GM19351 (cell line): Measurements from ENCODE around the gene ITPR1.

Experiments used
- ATAC-seq: cut with Tn5 transposase; IDR thresholded peaks from one replicate; pipeline ENCODE4 v1.9.1; 2021; ENCODE audit warnings: mild to moderate bottlenecking, moderate library complexity; ENCODE audit not compliant: unreplicated experiment

Gene ITPR1

DNA sequence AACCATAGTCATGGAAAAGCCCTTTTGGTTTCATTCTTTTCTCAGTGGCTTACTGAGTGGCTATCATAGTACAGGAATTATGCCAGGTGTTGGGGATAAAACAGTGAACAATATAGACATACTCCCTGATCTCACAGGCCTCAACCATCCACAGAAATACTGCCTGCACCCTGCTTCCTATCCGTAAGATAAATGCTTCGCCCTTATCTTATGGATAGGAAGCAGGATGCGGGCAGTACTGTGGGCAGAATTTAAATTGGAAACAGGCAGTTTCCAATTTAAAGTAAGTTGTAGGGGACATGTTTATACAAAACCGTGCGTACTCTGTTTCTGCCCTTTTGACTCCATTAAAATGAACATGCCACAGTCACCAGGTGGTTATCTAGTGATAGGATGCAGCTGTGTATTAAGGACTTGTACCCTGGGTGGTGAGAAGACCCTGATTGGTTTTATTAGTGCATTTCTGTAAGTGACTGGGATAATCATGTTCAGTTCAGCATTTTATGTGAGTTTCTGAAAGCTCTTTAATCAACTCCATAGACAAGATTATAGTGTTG, 344.3 kb downstream of the ITPR1 start:
- ATAC-seq: no peak

DNA sequence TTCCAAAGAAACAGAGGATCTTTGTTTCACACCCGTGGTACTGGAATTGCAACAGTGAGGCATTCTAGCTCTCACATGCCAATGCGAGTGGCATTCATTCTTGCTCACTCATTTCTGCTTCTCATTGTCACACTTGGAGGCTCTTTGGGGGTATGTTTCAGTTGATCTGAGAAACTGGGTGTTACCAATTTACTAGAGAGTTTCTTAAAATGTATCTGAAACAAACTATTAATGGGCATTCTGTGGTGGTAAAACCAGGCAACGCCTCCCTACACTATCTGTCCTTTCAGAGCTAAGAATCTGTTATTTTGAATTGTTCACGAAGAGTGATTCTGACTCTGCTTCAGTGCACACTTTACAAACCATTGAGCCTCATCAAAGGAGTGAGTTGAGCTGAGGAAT, 345.5 kb downstream of the ITPR1 start:
- peak; percentile 50 for ATAC-seq

DNA sequence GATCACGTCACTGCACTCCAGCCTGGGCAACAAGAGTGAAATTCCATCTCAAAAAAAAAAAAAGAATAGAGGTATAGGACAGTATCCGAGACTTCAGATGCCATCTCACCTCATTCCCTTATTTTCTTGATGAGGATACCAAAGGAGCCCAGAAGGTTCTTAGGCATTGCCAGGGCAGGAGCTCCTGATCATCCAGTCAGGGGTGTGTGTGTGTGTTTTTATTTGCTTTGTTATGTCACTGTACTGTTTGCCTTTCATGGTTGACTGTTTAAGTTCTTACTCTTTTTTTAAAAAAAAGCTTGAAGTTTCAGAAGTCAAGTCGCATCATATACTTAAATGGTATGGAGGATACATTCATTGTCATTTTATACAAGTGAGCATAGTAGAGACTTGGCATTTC, 346.1 kb downstream of the ITPR1 start:
- ATAC-seq: no peak

DNA sequence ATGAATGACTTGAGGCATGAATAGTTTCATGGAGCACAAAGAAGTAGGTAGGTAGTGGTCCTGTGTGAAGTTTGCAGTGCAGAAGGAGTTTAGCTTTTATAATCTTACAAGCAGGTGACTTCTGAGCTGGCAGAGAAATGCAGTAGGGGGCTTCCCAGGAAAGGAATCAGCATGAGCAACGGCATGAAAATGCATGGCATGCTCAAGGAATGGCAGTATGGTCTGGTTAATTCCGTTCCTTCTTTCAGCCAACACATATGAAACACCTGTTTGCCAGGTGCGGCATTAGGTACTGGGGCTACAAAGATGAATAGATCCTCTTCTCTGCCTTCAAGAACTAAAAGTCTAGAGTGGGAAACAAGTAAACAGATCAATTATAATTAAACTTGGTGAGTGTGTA, 348.1 kb downstream of the ITPR1 start:
- no peak for ATAC-seq

DNA sequence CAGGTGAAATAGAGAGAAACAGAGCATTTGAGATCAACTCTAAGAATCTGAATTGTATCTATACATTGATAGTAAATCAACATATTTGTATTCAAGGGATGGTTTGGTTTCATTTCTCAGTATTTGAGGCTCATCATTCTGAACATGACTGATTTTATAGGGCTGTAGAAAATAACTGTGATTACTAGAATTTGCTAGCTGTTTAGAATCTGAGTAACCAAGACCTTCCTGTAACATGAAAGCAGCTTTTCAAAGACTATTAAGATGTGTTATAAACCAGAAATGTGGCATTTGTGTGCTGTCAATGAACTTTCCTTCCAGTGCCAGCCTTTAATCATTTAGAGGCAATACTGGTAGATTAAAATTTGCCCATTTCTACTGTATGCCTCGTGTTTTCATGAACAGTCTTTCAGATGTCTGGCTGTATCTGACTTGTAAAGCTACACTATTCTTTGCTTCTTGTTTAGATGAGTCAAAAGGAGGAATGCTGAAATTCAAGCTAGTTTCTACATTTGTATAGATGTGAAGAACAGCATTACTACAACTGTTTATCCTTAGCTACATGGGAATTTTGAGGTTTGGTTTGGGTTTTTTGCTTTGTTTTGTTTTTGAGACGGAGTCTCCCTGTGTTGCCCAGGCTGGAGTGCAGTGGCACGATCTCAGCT, 348.8 kb downstream of the ITPR1 start:
- ATAC-seq: no peak

DNA sequence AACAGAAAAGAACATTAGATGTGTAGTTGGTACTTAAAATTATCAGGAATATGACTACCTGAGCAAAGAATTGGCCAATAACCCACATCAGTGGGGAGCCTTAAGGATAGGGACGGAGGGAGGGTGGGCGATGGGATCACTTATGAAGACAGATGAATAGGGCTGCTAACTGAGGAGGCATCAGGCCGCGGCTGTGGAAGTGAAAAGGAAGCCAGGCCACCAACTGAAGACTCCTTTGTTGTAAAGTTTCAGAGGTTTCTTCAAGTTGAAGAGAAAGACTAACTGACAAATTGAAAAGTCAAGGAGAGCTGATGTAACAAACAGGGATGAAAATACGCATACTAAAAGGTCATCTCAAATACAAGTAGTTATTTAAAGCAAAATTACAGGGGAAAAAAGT, 350.5 kb downstream of the ITPR1 start:
- no peak for ATAC-seq

DNA sequence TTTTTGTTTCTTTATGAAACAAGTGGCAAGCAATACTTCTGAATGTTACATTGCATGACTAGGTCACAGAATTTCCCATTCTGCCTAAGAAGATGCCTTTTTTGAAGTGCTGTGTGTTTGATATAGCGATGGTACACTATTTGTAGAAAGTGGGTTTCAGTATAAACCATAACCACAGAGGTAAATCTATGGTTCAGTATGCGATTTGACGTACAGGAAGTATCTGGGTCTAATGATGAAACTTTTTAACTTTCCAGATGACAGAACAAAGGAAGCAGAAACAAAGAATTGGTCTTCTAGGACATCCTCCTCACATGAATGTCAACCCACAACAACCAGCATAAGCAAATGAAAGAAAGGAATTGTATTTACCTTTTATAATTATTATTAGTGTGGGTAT, 352.7 kb downstream of the ITPR1 start:
- ATAC-seq: peak; percentile 77

DNA sequence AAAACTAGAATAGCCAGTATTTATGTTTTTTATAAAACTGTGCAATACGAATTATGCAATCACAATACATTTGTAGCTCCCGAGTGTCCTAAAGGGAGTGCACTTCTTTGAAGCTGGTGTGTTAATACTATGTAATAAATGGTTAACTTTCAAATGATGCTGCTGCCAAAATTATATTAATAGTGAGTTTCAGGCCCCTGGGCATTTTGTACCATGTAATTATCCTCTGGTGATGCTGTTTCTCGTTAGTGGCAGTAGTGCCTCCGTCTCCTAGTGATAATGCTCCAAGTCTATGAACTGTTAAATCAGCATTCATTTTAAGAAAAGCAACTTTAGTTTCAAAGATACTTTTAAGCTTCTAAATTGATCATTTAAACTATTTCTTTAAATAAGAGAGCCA, 353.4 kb downstream of the ITPR1 start:
- ATAC-seq: no peak

DNA sequence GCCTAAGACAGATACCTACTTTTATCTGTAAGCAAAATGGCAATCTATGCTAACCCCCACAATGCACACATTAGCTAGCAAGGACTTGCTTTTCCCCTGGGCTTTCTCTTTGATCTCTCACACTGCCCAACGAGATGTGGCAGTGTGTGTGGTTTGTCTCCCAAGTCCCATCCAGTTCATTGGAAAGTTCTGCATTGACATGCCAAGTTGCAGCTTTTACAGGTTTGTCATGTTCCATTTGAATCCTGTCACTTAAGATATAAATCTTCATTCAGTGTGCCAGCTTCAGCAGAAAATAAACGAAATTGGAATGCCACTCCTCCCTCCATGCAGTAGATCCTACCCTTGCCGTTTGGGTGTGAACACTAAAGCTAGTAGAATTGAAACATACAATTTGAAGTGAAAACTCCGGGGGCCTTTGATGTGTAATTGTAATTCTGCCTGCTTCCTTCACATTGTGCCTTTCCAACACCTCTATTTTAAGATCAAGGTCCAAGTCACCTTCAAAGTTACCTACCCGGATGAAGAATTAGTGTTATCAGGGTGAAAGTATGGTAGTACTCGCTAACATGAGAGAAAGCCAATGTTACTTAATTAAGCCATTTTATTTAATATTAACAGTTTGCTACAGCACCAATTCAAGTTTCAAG, 355.2 kb downstream of the ITPR1 start:
- ATAC-seq: no peak

DNA sequence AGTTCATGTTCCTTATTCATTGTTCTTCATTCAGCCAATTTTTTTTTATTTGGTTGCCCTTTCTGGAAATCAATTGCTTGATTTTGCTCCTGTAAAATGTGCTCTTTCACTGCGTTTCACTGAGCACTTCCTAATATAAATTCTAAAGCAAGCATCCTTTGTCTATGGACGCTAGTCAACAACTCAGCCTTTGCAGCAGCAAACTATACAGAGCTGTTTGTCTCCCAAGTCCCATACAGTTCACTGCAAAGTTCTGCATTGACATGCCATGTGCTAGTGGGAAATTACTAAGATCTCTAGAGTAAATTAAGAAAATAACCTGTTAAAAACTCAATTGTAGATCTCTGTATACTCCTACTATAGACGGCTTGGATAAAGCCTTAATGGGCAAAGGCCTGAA, 356.0 kb downstream of the ITPR1 start:
- ATAC-seq: no peak

DNA sequence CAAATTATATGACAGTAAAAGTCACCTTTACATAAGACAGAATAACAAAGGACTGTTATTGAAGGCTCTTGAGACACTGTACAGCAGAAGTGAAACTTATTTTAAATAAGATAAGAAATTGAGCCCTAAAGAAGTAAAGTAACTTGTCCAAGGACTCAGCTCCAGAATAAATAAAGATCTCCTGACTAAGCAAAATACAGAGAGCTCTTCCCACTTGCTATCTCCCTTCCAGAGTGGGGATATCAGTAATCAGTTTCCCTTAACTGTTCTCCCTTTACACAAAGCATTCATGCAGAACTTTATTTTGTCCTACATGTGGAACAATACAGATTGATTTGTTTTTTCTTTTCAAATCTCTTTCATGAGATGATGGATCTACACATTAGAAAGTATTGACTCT, 356.6 kb downstream of the ITPR1 start:
- ATAC-seq: no peak

DNA sequence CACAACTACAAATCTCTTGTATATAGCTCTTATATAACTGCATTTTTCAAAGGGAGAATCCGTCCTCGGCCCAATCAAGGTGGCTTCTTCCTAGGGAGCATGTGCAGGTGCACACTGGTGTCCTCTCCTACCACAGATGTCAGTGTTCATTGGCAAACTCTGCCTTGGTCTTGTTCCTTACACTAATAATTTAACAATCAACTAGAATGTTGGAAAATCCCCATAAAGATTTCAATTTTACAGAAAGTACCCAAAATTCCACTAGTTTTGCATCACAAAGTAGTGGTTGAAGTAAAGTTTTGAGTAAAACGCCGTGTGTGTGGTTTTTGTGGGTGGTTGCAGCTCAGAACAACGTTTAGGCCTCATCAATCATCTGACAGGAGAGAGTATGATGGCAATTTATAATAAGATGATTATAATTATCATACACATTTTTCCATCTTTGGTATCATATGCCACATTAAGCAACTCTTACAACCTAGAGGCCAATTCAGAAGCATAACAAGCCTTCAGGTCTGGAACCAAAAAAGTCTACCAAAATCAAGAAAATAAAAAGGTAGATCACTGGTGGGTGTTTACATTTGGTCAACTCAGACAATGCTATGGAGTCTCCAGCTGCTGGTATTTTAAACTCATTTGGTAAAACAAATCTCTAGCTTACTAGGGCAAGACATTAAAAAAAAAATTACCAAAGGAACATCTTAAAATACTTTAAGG, 357.2 kb downstream of the ITPR1 start:
- ATAC-seq: peak; percentile 37

DNA sequence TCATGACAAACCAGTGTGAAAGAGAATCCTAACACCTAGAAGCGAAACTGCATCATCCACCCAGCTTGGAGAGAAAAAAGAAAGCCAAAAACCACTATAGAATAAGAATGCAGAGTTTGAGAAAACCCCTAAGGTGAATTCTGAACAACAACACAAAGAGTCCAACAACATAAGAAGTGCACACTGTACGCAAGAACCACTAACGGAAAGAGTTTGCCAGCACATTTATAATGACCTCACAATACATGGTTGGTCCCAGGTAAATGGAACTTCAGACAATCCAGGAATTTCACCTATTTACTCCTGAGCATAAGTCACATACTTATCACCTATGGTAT, 357.7 kb downstream of the ITPR1 start:
- ATAC-seq: peak; percentile 65

DNA sequence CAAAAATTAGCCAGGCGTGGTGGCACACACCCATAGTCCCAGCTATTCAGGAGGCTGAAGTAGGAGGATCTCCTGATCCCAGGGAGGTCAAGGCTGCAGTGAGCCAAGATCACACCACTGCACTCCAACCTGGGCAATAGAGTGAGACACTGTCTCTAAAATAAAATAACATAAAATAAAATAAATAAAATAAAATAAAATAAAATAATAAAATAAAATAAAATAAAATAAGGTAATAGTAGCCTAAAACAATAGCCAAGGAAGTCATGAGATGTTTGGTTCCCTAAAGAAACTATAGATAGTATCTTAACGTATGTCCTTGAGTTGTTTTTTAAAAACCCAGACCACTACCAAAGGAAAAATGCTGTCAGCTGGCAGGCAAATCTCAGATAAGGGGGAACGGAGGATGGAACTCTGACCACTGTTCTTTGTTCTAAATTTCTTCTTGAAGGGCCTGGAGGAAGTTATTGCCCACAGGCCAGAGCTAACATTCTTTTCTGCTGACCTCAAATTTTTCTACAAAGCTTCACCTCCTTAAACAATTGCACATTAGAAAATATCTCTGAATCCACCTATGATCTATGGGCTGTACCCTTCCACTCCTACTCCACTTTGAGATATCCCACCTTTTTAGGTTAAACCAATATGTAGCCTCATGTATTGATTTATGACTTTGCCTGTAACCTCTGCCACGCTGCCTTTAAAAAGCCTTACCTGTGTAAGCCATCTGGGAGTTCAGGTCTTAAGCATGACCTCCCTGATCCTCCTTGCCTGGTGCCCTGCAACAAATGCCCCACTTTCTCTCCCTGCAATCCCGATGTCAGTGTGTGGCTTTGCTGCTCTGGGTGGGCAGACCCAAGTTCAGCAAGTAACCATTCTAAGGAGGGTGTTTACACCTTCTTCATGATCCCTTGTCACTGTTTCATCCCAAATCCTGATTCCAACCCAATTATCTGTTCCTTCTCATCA, 359.9 kb downstream of the ITPR1 start:
- ATAC-seq: no peak

DNA sequence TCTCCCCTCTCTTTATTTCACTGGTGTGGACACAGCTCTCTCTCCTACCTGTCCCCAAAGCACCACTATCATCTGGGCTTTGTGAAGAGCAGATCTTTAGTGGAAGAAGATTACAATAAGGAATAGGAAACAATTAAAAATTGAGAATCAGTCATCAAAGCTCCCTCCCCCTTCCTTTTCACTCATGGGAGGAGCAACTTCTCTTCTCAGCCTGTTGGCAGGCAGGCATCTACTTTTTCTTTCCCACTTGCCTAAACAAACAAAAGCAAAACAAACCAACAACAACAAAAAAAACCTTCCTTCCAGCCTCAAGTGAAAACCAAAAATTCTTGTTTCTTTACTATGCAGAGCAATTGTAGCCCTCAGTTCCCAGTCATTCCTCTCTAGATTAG, 360.6 kb downstream of the ITPR1 start:
- no peak for ATAC-seq

DNA sequence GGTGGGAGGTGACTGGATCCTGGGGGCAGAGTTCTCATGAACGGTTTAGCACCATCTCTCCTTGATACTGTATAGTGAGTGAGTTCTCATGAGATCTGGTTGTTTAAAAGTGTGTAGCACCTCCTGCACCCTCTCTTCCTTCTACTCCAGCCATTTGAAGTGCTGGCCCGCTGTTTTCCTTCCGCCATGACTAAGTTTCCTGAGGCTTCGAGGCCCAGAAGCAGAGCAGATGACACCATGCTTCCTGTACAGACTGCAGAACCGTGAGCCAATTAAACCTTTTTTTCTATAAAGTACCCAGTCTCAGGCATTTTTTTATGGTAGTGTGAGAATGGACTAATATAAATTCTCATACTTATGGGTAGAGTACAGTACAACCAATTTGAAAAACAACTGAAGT, 362.5 kb downstream of the ITPR1 start:
- no peak for ATAC-seq

DNA sequence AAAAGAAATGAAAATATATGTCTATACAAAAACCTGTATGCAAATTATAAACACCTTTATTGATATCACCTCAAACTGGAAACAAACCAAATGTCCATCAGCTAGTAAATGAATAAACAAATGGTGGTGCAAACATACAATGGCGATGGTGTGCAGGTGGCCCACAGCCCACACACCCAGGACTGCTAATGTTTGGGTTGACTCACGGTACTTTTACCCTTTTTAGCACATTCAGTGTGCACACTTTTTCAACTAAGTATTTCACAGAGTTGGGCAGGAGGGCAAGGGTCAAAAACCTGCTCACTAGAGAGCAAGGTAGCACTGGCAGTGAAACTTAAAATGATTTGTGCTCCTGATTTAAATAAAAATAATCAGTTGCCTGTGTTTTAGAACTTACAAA, 363.0 kb downstream of the ITPR1 start:
- no peak for ATAC-seq

DNA sequence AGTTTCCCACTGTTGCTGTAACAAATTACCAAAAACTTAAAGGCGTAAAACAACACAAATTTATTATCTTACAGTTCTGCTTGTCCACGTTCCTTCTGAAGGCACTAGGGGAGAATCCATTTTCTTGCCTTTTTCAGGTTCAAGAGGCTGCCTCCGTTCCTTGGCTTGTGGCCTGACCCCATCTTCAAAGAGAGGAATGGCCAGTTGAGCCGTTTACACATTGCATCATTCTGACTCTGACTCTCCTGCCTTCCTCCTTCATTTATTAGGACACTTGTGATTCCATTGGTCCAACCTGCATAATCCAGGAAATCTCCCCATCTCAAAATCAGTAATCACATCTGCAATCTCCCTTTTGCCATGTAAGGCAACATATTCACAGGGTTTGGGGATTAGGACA, 363.4 kb downstream of the ITPR1 start:
- no peak for ATAC-seq

DNA sequence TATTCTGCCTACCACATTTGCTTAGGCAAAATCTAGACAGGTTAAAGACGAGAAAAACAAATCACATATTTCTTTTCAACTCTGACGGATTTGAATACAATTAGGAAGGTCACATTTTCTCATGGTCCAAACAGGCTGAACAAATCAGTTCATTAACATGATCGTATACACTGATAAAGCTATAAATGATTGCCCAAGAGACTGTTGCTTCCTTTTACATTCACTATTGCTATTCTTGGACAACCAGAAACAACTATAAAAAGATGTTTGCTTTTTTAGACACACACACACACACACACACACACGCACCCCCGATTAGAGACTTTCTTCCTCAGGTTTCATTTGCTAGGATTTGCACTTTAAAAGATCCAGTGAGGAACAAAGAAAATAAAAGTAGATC, 363.8 kb downstream of the ITPR1 start:
- no peak for ATAC-seq

DNA sequence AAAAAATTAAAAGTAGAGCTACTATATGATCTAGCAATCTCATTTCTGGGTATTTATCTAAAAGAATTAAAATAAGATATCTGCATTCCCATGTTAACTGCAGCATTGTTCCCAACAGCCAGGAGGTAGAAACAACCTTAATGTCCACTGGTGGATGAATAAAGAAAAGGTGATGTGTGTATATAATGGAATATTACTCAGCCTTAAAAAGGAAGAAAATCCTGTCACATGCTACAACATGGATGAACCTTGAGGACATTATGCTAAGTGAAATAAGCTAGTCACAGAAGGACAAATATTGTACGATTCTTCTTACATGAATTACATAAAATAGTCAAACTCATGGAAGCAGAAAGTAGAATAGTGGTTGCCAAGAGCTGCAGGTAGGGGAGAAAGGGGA, 366.6 kb downstream of the ITPR1 start:
- no peak for ATAC-seq

DNA sequence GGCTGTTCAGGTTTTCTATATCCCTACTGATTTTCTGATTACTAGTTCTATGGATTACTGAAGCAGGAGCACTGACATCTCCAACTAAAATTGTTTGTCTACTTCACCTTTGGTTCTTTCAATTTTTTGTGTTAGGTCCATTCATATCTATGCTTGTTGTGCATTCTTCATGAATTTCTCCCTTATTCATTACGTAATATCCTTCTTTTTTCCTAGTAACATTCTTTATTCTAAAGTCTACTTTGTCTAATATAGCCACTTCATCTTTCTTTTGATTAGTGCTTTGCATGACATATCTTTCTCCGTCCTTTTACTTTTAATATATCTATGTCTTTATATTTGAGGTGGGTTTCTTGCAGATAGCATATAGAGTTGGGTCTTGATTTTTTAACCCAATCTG, 369.8 kb downstream of the ITPR1 start:
- no peak for ATAC-seq
